GM12878 (cell line): Measurements from ENCODE around the gene FLVCR2. TPM values are rescaled to one million over a fixed set of nuclear protein-coding genes. Genes with fewer than 3 reads are reported as not detected.

Experiments
- CREM ChIP-seq: IDR thresholded peaks from 2 replicates; pipeline ENCODE4 v1.6.1; 2014; ENCODE audit warnings: antibody characterized with exemption, low read depth
- ETV6 ChIP-seq, 2 experiments: fragments of 450-650 bp in 1 of 2; IDR thresholded peaks in 1 of 2; conservative IDR thresholded peaks in 1 of 2; 2 replicates each; pipeline ENCODE4 v1.6.1; 2014; ENCODE audit warnings: antibody characterized with exemption in 1 of 2, borderline replicate concordance in 1 of 2, low read depth in 1 of 2, mild to moderate bottlenecking in 1 of 2, moderate library complexity in 1 of 2
- FOXM1 ChIP-seq: IDR thresholded peaks from 2 replicates; pipeline ENCODE4 v1.6.1; 2012; ENCODE audit warnings: low read depth, mild to moderate bottlenecking, inconsistent platforms, low read length, moderate library complexity
- IRF4 ChIP-seq: IDR thresholded peaks from 2 replicates; pipeline ENCODE4 v1.6.1; 2011; ENCODE audit warnings: low read depth, low read length
- MAX ChIP-seq: IDR thresholded peaks from 2 replicates; pipeline ENCODE4 v1.6.1; 2012; ENCODE audit warnings: low read depth, low read length, improper control_type of control experiment
- NR2F1 ChIP-seq: fragments of 450-650 bp; conservative IDR thresholded peaks from 2 replicates; pipeline ENCODE4 v1.6.1; 2017; ENCODE audit warnings: mild to moderate bottlenecking
- NRF1 ChIP-seq: conservative IDR thresholded peaks from 2 replicates; pipeline ENCODE4 v1.6.1; 2011; ENCODE audit warnings: mild to moderate bottlenecking, low read depth, low read length, improper control_type of control experiment
- POLR2AphosphoS2 ChIP-seq: IDR thresholded peaks from 2 replicates; pipeline ENCODE4 v1.6.1; 2011; ENCODE audit warnings: low read depth, mild to moderate bottlenecking, low read length, improper control_type of control experiment, moderate library complexity
- RB1 ChIP-seq: fragments of 450-650 bp; formaldehyde crosslinking; IDR thresholded peaks from 2 replicates; pipeline ENCODE4 v1.6.1; 2017; ENCODE audit warnings: mild to moderate bottlenecking, borderline replicate concordance
- RELA ChIP-seq: fragments of 450-650 bp; IDR thresholded peaks from 2 replicates; pipeline ENCODE4 v1.8.0; 2014; ENCODE audit warnings: borderline replicate concordance; ENCODE audit not compliant: partially characterized antibody
- SIX5 ChIP-seq: IDR thresholded peaks from 2 replicates; pipeline ENCODE4 v1.6.1; 2011; ENCODE audit warnings: mild to moderate bottlenecking, low read depth, low read length, moderate library complexity; ENCODE audit not compliant: severe bottlenecking
- SMC3 ChIP-seq: IDR thresholded peaks from 2 replicates; pipeline ENCODE4 v1.6.1; 2011; ENCODE audit warnings: low read length, improper control_type of control experiment, borderline replicate concordance
- SP1 ChIP-seq: IDR thresholded peaks from one replicate; pipeline ENCODE4 v1.6.1; 2011; ENCODE audit warnings: low read depth, low read length
- WRNIP1 ChIP-seq: IDR thresholded peaks from 2 replicates; pipeline ENCODE4 v1.6.1; 2011; ENCODE audit warnings: low read depth, low read length, improper control_type of control experiment, borderline replicate concordance
- YY1 ChIP-seq: IDR thresholded peaks from 2 replicates; pipeline ENCODE4 v1.6.1; 2011; ENCODE audit warnings: low read depth, mild to moderate bottlenecking, low read length
- ZBTB11 ChIP-seq: fragments of 450-650 bp; formaldehyde crosslinking; IDR thresholded peaks from 2 replicates; pipeline ENCODE4 v1.5.0; 2022; ENCODE audit warnings: mild to moderate bottlenecking, missing genetic modification characterization
- ZBTB40 ChIP-seq: fragments of 450-650 bp; IDR thresholded peaks from 2 replicates; pipeline ENCODE4 v1.6.1; 2016; ENCODE audit warnings: mild to moderate bottlenecking, moderate library complexity, borderline replicate concordance
- polyA plus RNA-seq, 11 experiments: library from polyadenylated mRNA; depleted of rRNA in 4 of 11; unstranded in 6 of 11; stranded (reverse) in 5 of 11; fragments of >200 nt; fragmentation: Nextera tagmentation in 4 of 11; fragmentation: Illumina TruSeq in 1 of 11; extraction: Ambion mirVana in 4 of 11; extraction: Trizol in 1 of 11; gene quantifications; 1 replicate in 1 of 11; 2 replicates in 10 of 11; pipeline versions ENCODE4 v1.2.1 to v1.2.3, GENCODE V29; 2011 to 2016; ENCODE audit warnings: inconsistent platforms in 2 of 11, missing spikeins in 2 of 11, low read depth in 1 of 11
- total RNA-seq, 4 experiments: library from RNA; depleted of rRNA in 3 of 4; stranded (reverse); fragments of >200 nt in 3 of 4; fragmentation: Illumina TruSeq in 1 of 4; extraction: Trizol in 1 of 4; gene quantifications; 2 replicates each; pipeline versions ENCODE4 v1.2.1 to v1.2.3, GENCODE V29; 2013 to 2021
- TF ChIP-seq, protein P1 (sequence below), 3 experiments: IDR thresholded peaks in 2 of 3; conservative IDR thresholded peaks in 1 of 3; 2 replicates each; pipeline ENCODE4 v1.5.1; 2011; ENCODE audit warnings: low read depth in 3 of 3, low read length in 3 of 3, mild to moderate bottlenecking in 3 of 3, control low read depth in 2 of 3, moderate library complexity in 2 of 3, inconsistent platforms in 1 of 3, mixed read lengths in 1 of 3; ENCODE audit not compliant: control insufficient read depth in 2 of 3, insufficient read depth in 1 of 3; ENCODE audit errors: extremely low read depth in 1 of 3

Gene FLVCR2
- total and polyA plus RNA-seq, 10 of the 15 experiments (the other 5 are each of a cell fraction or from before 2014, with no cell fraction given): 0.24 to 3.7 (median 1.6) TPM

DNA sequence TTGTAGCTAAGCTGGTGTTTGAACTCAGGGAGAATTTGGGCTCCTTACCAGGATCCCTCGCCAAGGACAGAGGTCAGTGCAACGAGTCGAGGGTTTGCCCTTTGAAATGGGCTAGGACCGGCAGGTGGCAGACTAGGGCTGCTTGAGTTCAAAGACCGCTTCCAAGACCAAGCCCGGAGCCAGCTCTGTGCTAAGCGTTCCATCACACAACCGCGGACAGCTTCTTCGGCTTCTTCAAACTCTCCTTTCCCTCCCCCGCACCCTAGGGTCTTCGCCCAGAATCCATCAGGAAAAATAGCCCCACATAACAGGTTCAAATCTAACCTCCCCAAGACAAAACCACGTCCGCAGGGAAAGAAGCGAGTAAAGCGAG is 705 bp upstream of the FLVCR2 start (continued):
- no peak for TF ChIP-seq ZBTB40
- TF ChIP-seq, protein P1, sequence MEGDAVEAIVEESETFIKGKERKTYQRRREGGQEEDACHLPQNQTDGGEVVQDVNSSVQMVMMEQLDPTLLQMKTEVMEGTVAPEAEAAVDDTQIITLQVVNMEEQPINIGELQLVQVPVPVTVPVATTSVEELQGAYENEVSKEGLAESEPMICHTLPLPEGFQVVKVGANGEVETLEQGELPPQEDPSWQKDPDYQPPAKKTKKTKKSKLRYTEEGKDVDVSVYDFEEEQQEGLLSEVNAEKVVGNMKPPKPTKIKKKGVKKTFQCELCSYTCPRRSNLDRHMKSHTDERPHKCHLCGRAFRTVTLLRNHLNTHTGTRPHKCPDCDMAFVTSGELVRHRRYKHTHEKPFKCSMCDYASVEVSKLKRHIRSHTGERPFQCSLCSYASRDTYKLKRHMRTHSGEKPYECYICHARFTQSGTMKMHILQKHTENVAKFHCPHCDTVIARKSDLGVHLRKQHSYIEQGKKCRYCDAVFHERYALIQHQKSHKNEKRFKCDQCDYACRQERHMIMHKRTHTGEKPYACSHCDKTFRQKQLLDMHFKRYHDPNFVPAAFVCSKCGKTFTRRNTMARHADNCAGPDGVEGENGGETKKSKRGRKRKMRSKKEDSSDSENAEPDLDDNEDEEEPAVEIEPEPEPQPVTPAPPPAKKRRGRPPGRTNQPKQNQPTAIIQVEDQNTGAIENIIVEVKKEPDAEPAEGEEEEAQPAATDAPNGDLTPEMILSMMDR (IDR thresholded peaks at IDR 0.05 in 2 of 3, conservative IDR thresholded peaks at IDR 0.05 in 1 of 3; ENCODE audit: control insufficient read depth in 2 of 3, extremely low read depth in 1 of 3, insufficient read depth in 1 of 3, low read depth in 3 of 3, low read length in 3 of 3): peak; percentile 76 to 84 (median 81)
- no peak for TF ChIP-seq SP1
- no peak for TF ChIP-seq ZBTB11 (CRISPR knock-in tag)
- no peak for TF ChIP-seq MAX
- TF ChIP-seq FOXM1: 0 out of 2 replicates have a peak, but pooled peaks have one; percentile 38
- no peak for TF ChIP-seq RB1
- TF ChIP-seq NRF1: no peak
- no peak for TF ChIP-seq SIX5
- TF ChIP-seq ETV6 (conservative IDR thresholded peaks at IDR 0.05 in 1 of 2, IDR thresholded peaks at IDR 0.05 in 1 of 2; ENCODE audit: borderline replicate concordance in 1 of 2, low read depth in 1 of 2): no peak
- peak; percentile 79; the same call in 1 of the 2 replicates for TF ChIP-seq YY1
- no peak for TF ChIP-seq POLR2AphosphoS2
- peak; percentile 82; the same call in 1 of the 2 replicates for TF ChIP-seq WRNIP1
- peak; percentile 82 for TF ChIP-seq NR2F1
- no peak for TF ChIP-seq CREM
- TF ChIP-seq SMC3: peak; percentile 84
- TF ChIP-seq RELA: no peak
- TF ChIP-seq IRF4: no peak
